Subcutaneous abdominal adipose tissue (tissue), 5 donors: ENCODE measurements around the gene CAV2.
"Not testable (repeated sequence)": the region's sequence is repeated elsewhere in the genome, so short reads cannot be mapped to it uniquely, and the experiment has no call there.

ENCODE experiments used
- H3K27ac ChIP-seq: one replicate; pipeline ENCODE4 v1.7.0; 2013; ENCODE audit warnings: low read depth, mild to moderate bottlenecking, inconsistent platforms, low read length, moderate library complexity
- H3K27me3 ChIP-seq, 5 donors: one replicate each; pipeline ENCODE4 v1.7.0; 2013; ENCODE audit warnings: low read length in 5 of 5, inconsistent platforms in 1 of 5; ENCODE audit not compliant: control insufficient read depth in 5 of 5, insufficient read depth in 4 of 5
- H3K36me3 ChIP-seq, 5 donors: one replicate each; pipeline ENCODE4 v1.7.0; 2013; ENCODE audit warnings: low read length in 5 of 5; ENCODE audit not compliant: control insufficient read depth in 5 of 5, insufficient read depth in 5 of 5
- H3K4me1 ChIP-seq, 5 donors: one replicate each; pipeline ENCODE4 v1.7.0; 2013; ENCODE audit warnings: low read length in 5 of 5, mild to moderate bottlenecking in 3 of 5, moderate library complexity in 1 of 5; ENCODE audit not compliant: control insufficient read depth in 5 of 5, insufficient read depth in 5 of 5
- H3K4me3 ChIP-seq, 5 donors: one replicate each; pipeline ENCODE4 v1.7.0; 2013; ENCODE audit warnings: low read length in 5 of 5, low read depth in 1 of 5
- H3K9ac ChIP-seq, 5 donors: one replicate each; pipeline ENCODE4 v1.7.0; 2013; ENCODE audit warnings: low read length in 5 of 5, mild to moderate bottlenecking in 4 of 5, moderate library complexity in 3 of 5
- H3K9me3 ChIP-seq, 5 donors: one replicate each; pipeline ENCODE4 v1.7.0; 2013; ENCODE audit warnings: low read length in 5 of 5; ENCODE audit not compliant: control insufficient read depth in 5 of 5
- donor health status: healthy.
- donor health status: healthy.
- donor health status: healthy.
- donor health status: healthy.
- donor health status: healthy.

The CAV2 gene

DNA sequence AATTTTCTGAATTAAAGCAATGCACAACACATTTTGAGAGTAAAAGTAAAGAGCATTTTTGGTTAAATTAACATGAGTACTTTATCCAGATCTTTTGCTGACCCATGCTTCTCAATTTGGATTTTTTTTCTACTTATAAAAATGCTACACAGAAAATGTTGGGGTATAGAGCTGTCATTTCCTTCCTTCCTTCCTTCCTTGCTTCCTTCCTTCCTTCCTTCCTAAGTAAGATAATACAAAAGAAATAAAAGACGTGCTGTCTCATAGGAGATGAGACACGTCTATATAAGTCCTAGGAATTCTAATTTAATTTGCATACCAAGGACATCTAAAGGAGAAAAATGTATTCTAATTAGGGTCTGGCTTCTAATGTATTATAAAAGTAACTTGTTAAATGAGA is 31.0 kb upstream of the CAV2 start:
- H3K36me3 ChIP-seq, result no peaks in the 10 kb centered on the region

GRCh38 chr7:116477625-116478024 is 21.9 kb upstream of the CAV2 start:
- Histone ChIP-seq H3K27ac (no peak overlapping the region), H3K4me3 (no peak overlapping the region), H3K27me3 (no peaks in the 10 kb centered on the region), H3K36me3 (peaks cover 0 to 4% (median 0%) of the 10 kb centered on the region in 5 donors), H3K9me3 (no peaks in the 10 kb centered on the region), H3K9ac (no peak overlapping the region), H3K4me1 (no peaks in the 10 kb centered on the region)

More for the DNA sequence above, 31.0 kb upstream of the CAV2 start:
- Histone ChIP-seq H3K9ac (no peak overlapping the region), H3K4me3 (no peak overlapping the region), H3K27ac (no peak overlapping the region), H3K9me3 (no peaks in the 10 kb centered on the region), H3K4me1 (peaks cover 0 to 6% (median 4%) of the 10 kb centered on the region in 5 donors), H3K27me3 (no peaks in the 10 kb centered on the region)

DNA sequence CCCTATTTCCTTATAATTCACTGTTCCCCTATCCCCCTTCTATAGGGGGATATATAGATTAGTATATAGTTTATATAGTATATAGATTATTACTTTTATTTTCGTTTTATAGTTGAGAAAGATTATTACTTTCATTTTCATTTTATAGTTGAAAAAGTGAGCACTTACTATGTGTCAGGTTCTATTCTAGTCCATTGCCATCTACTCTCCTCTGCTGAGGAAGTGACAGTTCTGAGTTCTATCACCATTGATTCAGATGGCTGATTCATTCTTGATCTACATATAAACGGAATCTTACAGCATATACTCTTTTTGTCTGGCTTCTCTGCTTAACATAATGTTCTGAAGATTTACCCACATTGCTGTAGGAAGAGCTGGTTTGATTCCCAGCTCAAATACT is 20.7 kb upstream of the CAV2 start:
- Histone ChIP-seq H3K4me1 (no peaks in the 10 kb centered on the region), H3K27me3 (no peaks in the 10 kb centered on the region), H3K9ac (no peak overlapping the region), H3K4me3 (no peak overlapping the region), H3K36me3 (peaks cover 0 to 4% (median 0%) of the 10 kb centered on the region in 5 donors), H3K9me3 (no peaks in the 10 kb centered on the region), H3K27ac (no peak overlapping the region)

- Histone ChIP-seq H3K27me3 (no peaks in the 10 kb centered on the region), H3K36me3 (peaks cover 0 to 4% (median 0%) of the 10 kb centered on the region in 5 donors), H3K27ac (no peak overlapping the region), H3K9ac (no peak overlapping the region), H3K4me3 (no peak overlapping the region), H3K9me3 (no peaks in the 10 kb centered on the region), H3K4me1 (peaks cover 0 to 4% (median 0%) of the 10 kb centered on the region in 5 donors)
Observed at GRCh38 chr7:116483271-116483942, 16.1 kb upstream of the CAV2 start.

DNA sequence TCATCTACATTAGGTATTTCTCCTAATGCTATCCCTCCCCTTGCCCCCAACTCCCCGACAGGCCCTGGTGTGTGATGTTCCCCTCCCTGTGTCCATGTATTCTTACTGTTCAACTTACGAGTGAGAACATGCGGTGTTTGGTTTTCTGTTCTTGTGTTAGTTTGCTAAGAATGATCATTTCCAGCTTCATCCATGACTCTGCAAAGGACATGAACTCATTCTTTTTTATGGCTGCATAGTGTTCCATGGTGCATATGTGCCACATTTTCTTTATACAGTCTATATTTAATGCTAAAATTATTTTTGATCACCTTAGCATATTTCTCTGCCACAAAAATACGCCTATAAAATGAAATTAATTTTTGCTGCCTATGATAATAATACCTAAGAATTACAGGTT is 15.1 kb upstream of the CAV2 start:
- H3K9ac ChIP-seq, H3K36me3 ChIP-seq, H3K9me3 ChIP-seq, H3K27ac ChIP-seq, H3K27me3 ChIP-seq, H3K4me1 ChIP-seq, H3K4me3 ChIP-seq: not testable (repeated sequence)

DNA sequence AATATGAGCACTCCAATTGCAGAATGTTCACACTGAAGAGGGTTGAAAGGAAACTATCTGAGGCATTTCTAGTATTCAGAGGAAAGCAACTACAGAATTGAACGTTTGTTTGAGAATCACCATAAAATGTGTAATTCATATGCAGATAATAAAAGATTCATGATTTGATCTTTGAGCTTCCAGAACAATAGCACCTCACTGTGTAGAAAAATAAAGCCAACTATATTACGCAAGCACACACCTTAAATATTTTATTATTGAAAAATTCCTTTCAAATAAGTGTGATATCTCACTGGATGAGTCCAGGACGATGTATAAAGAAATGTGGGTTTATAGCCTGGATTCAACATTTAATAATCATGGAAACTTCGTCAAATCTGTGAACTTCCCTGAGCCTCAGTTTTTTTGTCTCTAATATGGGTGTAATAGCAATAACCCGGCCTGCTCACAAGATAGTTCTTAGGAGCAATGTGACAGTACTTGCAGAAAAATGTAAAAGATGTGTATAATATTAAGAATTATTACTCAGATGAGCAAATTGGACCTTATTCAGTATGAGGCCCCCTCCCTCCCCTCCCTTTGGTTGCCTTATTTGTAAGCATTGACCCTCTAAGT is 11.5 kb upstream of the CAV2 start:
- Histone ChIP-seq H3K9me3 (no peaks in the 10 kb centered on the region), H3K27ac (no peak overlapping the region), H3K36me3 (no peaks in the 10 kb centered on the region), H3K9ac (no peak overlapping the region), H3K4me3 (no peak overlapping the region), H3K4me1 (peaks cover 0 to 23% (median 10%) of the 10 kb centered on the region in 5 donors), H3K27me3 (no peaks in the 10 kb centered on the region)

DNA sequence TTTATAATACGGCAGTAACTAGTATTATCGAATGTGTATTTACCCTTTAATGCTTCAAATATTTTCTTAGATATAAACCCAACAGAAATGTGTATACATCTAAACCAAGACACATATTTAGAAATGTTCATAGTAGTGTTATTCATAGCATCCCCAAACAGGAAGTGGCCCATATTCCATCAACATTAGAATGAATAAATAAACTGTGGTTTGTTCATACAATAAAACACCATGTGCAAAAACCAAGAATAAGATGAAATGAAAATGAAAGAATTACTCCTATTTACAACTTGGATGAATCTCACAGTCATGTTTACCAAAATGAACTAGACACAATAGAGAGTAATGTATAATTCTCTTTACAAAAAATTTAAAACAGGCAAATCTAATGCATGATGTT is 9.2 kb upstream of the CAV2 start:
- no peak overlapping the region for H3K4me3 ChIP-seq
- peak overlapping the region; percentile 98 for H3K27ac ChIP-seq
- no peak overlapping the region for H3K9ac ChIP-seq
- no peaks in the 10 kb centered on the region for H3K27me3 ChIP-seq
- H3K36me3 ChIP-seq, result no peaks in the 10 kb centered on the region
- peaks cover 0 to 41% (median 19%) of the 10 kb centered on the region in 5 donors for H3K4me1 ChIP-seq
- no peaks in the 10 kb centered on the region for H3K9me3 ChIP-seq

DNA sequence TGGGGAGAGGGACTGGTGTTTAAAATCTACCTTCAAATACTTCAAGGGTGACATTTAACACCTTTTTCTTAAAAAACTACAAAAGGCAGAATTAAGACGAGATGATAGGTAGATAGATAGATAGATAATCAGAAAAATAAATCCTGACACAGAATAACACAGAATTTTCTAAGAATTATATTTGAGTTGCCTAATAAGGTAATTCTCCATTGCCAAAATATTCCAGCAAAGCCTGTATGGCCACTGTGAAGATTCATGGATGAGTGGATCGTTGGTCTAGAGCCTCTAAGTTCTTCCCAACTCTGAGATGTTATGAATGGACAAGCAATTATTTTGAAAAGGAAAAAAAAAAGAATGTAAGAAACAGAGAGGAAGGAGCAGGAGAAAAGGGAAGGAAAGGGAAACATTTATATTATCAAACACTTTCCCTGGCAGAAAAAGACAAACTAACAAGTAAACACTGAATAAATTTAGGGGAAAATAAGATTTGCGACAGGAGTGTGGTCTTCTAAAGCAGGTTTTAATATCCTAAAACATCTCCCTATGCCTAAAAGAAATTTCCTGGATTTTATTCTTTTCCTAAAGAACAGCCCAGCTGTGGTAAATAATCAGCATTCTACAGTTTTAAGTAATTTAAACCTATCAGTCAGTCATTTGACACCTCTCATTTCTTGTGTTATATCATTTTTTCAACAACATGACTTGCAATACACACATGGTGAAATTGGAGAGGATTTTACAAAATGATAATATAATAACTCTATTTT is 7.5 kb upstream of the CAV2 start:
- Histone ChIP-seq H3K9ac (no peak overlapping the region), H3K9me3 (no peaks in the 10 kb centered on the region), H3K27me3 (no peaks in the 10 kb centered on the region), H3K4me3 (no peak overlapping the region), H3K4me1 (peaks cover 0 to 44% (median 22%) of the 10 kb centered on the region in 5 donors), H3K27ac (peak overlapping the region; percentile 98), H3K36me3 (no peaks in the 10 kb centered on the region)

- H3K36me3 ChIP-seq, result no peaks in the 10 kb centered on the region
- peaks cover 0 to 44% (median 22%) of the 10 kb centered on the region in 5 donors for H3K4me1 ChIP-seq
- H3K27ac ChIP-seq, result peak overlapping the region; percentile 98
- no peak overlapping the region for H3K9ac ChIP-seq
- no peak overlapping the region for H3K4me3 ChIP-seq
- no peaks in the 10 kb centered on the region for H3K27me3 ChIP-seq
- H3K9me3 ChIP-seq, result no peaks in the 10 kb centered on the region
Observed at GRCh38 chr7:116492654-116493109, 6.9 kb upstream of the CAV2 start.

DNA sequence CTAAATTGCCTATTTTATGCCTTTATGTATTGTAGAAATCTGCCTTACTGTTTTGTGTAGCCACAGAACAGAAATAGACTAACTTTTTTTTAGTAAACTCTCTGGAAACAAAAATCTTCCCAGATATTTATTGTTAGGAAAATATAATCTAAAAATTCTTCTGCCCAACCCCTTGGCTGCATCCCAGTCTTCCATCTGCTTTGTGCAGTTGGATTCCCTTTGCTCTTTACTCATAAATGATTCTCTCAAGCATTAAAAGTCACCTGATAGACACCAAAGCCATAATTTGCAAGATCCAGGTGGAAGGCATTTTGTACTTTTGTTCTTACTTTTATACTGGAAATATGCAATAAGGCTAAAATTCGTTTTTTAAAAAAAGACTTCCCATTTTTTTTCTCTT is 6.1 kb upstream of the CAV2 start:
- Histone ChIP-seq H3K27ac (peak overlapping the region; percentile 98), H3K9me3 (no peaks in the 10 kb centered on the region), H3K27me3 (no peaks in the 10 kb centered on the region), H3K36me3 (no peaks in the 10 kb centered on the region), H3K4me3 (no peak overlapping the region), H3K4me1 (peaks cover 0 to 49% (median 26%) of the 10 kb centered on the region in 5 donors), H3K9ac (no peak overlapping the region)
